Fibroblast of mammary gland (primary cell): Measurements from ENCODE around the gene ALKBH3.

Experiments
- DNase-seq: peaks from one replicate; pipeline ENCODE4 v3.0.0-alpha.2; 2010; ENCODE audit warnings: low read depth
- H3K4me3 ChIP-seq: 2 replicates; pipeline ENCODE4 v1.5.1; 2011; ENCODE audit warnings: low read depth, mild to moderate bottlenecking, low read length, moderate library complexity; ENCODE audit not compliant: control insufficient read depth
- TF ChIP-seq, protein P1 (sequence below): conservative IDR thresholded peaks from 2 replicates; pipeline ENCODE4 v1.5.1; 2011; ENCODE audit warnings: low read depth, low read length, inconsistent platforms; ENCODE audit not compliant: control insufficient read depth, insufficient read depth

The ALKBH3 gene

DNA sequence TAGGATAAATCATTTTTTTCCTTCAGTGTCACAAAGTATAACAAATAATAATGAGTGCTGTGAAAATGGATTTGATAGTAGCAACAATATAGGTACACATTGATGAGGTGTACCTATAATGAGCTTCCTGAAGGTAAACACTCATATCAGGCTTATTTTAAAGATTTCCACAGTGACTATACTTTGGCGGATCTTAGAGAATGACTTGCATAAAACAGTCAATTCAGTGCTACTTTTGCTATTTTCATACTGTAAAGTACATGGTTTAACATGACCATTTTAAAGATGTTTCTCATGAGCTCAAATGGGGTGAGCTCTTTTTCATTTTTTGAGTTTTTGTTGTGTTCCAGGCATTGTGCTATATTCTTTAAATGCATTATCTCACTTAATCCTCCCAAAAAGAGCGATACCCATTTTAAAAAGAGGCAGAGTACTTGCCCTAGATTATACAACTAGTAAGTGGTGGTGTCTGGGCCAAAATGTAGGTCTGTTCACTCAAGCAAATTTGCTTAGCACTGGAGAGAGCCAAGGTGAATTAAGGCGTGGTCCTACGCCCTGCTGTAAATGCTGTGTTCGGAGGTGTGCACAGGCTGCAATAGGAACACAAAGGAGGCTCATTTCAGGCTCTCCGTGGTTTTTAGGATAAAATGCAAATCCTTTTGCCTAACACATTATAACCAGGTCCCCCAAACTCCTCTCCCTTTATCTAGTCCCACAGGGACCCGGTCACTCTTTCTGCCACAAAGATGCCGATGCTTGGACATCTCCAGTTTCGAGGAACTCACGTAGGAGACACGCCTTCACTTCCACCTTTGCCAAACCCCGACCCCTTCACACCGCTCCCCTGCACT lies 617 bp upstream of the ALKBH3 start:
- peak; percentile 1 for DNase-seq
- peak overlapping the region; percentile 93 for H3K4me3 ChIP-seq
- TF ChIP-seq, protein P1, sequence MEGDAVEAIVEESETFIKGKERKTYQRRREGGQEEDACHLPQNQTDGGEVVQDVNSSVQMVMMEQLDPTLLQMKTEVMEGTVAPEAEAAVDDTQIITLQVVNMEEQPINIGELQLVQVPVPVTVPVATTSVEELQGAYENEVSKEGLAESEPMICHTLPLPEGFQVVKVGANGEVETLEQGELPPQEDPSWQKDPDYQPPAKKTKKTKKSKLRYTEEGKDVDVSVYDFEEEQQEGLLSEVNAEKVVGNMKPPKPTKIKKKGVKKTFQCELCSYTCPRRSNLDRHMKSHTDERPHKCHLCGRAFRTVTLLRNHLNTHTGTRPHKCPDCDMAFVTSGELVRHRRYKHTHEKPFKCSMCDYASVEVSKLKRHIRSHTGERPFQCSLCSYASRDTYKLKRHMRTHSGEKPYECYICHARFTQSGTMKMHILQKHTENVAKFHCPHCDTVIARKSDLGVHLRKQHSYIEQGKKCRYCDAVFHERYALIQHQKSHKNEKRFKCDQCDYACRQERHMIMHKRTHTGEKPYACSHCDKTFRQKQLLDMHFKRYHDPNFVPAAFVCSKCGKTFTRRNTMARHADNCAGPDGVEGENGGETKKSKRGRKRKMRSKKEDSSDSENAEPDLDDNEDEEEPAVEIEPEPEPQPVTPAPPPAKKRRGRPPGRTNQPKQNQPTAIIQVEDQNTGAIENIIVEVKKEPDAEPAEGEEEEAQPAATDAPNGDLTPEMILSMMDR = no peak

DNA sequence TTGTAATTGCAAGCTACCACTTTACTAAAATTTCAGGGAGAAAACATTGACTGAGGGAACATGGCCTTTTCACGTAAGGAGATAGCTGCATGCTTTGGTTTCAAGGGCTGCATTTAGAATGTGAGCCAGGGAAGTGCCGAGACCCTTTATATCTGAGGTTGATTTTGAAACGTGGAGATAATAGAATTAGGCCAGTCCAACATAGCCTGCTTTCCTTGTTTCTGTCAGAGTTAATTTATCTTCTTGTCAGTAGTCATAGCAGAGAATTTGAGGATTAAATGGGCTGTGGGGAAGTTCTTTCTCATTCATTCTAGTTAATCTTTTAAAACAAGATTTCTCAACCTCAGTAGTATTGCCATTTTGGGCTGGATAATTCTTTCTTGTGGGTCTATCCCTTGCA lies 12.2 kb downstream of the ALKBH3 start:
- H3K4me3 ChIP-seq = no peak overlapping the region
- TF ChIP-seq, protein P1 = no peak
- DNase-seq = no peak

DNA sequence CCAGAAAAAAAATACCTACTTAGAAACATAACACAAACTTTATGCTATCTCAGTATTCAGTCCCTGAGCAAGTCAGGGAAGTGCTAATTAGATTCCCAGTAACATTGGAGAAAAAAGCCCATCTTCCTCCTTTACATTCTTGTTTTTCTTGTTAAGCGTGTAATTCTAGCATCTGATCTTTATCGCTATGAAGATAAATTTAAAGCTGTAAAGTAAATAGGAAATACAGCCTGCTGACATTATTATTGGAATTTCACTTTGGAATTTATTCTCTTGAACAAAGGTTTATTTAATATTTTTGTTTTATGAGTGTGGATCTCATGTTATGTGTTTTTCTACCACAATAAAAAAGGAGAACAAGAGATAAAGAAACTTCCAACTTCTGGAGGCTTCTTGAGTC lies 13.9 kb downstream of the ALKBH3 start:
- no peak overlapping the region for H3K4me3 ChIP-seq
- no peak for DNase-seq
- TF ChIP-seq, protein P1 = no peak

DNA sequence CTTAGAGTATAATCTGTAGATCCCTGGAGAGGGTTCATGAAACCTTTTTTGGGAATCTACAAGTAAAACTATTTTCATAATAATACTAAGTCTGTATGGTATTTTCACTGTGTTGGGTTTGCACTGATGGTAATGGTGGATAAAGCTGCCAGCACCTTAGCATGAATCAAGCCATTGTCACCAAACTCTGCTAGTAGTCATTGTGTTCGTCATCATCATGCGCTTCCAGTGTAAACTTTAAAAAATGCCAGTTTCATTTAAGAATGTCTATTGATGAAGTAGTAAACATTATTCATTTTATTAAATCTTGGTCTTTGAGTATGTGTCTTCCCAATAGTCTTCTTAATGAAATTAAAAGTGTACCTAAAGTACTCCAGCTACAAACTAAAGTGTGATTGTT lies 15.0 kb downstream of the ALKBH3 start:
- TF ChIP-seq, protein P1 = no peak
- DNase-seq = peak; percentile 7
- no peak overlapping the region for H3K4me3 ChIP-seq

DNA sequence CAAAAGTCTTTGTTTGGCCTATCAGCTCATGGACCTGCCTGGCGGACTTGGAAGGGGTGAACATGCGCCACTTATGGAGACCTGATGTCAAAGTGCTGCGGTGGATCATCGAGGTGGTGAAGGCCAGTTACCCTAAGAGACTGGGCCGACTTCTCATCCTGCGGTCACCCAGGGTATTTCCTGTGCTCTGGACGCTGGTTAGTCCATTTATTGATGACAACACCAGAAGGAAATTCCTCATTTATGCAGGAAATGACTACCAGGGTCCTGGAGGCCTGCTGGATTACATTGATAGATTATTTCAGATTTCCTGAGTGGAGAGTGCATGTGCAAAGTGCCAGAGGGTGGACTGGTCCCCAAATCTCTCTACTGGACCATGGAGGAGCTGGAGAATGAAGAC lies 17.9 kb downstream of the ALKBH3 start:
- no peak for DNase-seq
- TF ChIP-seq, protein P1 = no peak
- no peak overlapping the region for H3K4me3 ChIP-seq

DNA sequence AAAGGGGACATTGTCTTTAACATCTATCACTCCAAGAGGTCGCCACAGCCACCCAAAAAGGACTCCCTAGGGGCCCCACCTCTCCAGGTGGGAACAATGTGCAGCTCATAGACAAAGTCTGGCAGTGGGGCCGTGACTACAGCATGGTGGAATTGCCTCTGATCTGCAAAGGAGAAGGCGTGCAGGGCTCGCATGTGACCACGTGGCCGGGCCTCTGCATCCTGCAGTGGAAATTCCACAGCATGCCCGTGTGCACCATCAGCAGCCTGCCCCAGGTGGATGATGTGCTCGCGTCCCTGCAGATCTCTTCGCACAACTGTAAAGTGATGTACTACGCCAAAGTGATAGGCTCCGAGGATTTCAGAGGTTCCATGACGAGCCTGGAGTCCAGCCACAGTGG lies 18.5 kb downstream of the ALKBH3 start:
- TF ChIP-seq, protein P1 = no peak
- no peak for DNase-seq
- H3K4me3 ChIP-seq = no peak overlapping the region
